Bronchial epithelial cell (primary cell): ENCODE measurements around the gene TPRG1. TPM values are rescaled to one million over a fixed set of nuclear protein-coding genes. Genes with fewer than 3 reads are reported as not detected.

ENCODE experiments used
- DNase-seq: peaks from one replicate; pipeline ENCODE4 v3.0.0-alpha.2; 2010; ENCODE audit warnings: low read depth
- FAIRE-seq: peaks from 2 replicates; lab custom pipeline; 2011; peaks lifted over from hg19 to GRCh38; lab: Jason Lieb, UNC
- H3K27me3 ChIP-seq: 2 replicates; pipeline ENCODE4 v1.5.1; 2011; ENCODE audit warnings: low read length; ENCODE audit not compliant: control insufficient read depth, insufficient read depth
- H3K36me3 ChIP-seq: 2 replicates; pipeline ENCODE4 v1.5.1; 2011; ENCODE audit warnings: low read length; ENCODE audit not compliant: control insufficient read depth, insufficient read depth
- H3K4me3 ChIP-seq: 2 replicates; pipeline ENCODE4 v1.5.1; 2011; ENCODE audit warnings: mild to moderate bottlenecking, low read depth, low read length, control low read depth
- CTCF ChIP-seq: IDR thresholded peaks from 2 replicates; pipeline ENCODE4 v1.5.1; 2011; ENCODE audit warnings: mild to moderate bottlenecking, moderate library complexity, low read length, control low read depth, inconsistent platforms; ENCODE audit not compliant: insufficient read depth, severe bottlenecking
- total RNA-seq: library from RNA; depleted of rRNA; stranded (reverse); fragments of >200 nt; gene quantifications from 2 replicates; pipeline ENCODE4 v1.2.1, GENCODE V29; 2014

Gene TPRG1
- total RNA-seq, 1 donor from 2014 or later = 1.6 TPM

- Histone ChIP-seq H3K27me3 (no peaks in the 10 kb centered on the region), H3K4me3 (no peak overlapping the region), H3K36me3 (no peaks in the 10 kb centered on the region)
- TF ChIP-seq CTCF = peak; percentile 51
- DNase-seq = peak; percentile 99
- FAIRE-seq = peak; percentile 99
Observed at GRCh38 chr3:189267981-189268613, 96.3 kb downstream of the TPRG1 start.

GRCh38 chr3:189269365-189269764, 97.6 kb downstream of the TPRG1 start:
- FAIRE-seq (no peak), DNase-seq (peak; percentile 77)
- H3K4me3 ChIP-seq = no peak overlapping the region

GRCh38 chr3:189270248-189270832, 98.6 kb downstream of the TPRG1 start:
- FAIRE-seq (no peak), DNase-seq (peak; percentile 94)
- no peaks in the 10 kb centered on the region for H3K27me3 ChIP-seq
- TF ChIP-seq CTCF = peak; percentile 88
- no peaks in the 10 kb centered on the region for H3K36me3 ChIP-seq
- H3K4me3 ChIP-seq = no peak overlapping the region

More at GRCh38 chr3:189269365-189269764, 97.6 kb downstream of the TPRG1 start:
- TF ChIP-seq CTCF = no peak
- Histone ChIP-seq H3K36me3 (no peaks in the 10 kb centered on the region), H3K27me3 (no peaks in the 10 kb centered on the region)

- DNase-seq = no peak
- Histone ChIP-seq H3K4me3 (no peak overlapping the region), H3K36me3 (no peaks in the 10 kb centered on the region), H3K27me3 (no peaks in the 10 kb centered on the region)
- peak; percentile 42 for TF ChIP-seq CTCF
- no peak for FAIRE-seq
Observed at GRCh38 chr3:189272500-189273119, 100.8 kb downstream of the TPRG1 start.

- TF ChIP-seq CTCF = no peak
- Histone ChIP-seq H3K27me3 (no peaks in the 10 kb centered on the region), H3K4me3 (no peak overlapping the region), H3K36me3 (no peaks in the 10 kb centered on the region)
- FAIRE-seq (no peak), DNase-seq (peak; percentile 67)
Observed at GRCh38 chr3:189273736-189274135, 102.0 kb downstream of the TPRG1 start.
